ENCODE results near the gene ALK. TPM values are rescaled to one million over a fixed set of nuclear protein-coding genes. Genes with fewer than 3 reads are reported as not detected.
"Not testable (repeated sequence)": the region's sequence is repeated elsewhere in the genome, so short reads cannot be mapped to it uniquely, and the experiment has no call there.

The ALK gene
- total RNA-seq, 1 donor from 2014 or later, result not detected

DNA sequence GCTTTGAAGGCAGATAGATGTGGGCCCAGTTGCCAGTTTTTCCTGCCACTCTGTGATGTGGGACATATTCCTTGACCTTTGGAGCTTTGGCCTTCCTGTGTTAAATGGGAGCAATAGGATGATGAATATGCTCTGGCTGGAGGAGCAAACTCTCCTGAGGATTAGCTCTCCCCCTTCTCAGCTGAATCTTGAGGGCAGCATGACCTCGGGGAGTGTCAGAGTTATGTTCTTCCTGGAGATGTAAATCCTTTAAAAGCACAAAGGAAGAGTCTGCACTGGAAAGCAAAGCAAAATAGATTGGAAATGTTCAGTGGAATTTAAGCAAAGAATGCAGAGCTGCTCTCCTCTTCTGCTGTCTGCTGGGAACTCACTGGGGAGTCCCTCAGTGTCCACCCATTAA, 160.1 kb downstream of the ALK start:
- intact Hi-C loops (cut with micrococcal nuclease), result no loop called here

DNA sequence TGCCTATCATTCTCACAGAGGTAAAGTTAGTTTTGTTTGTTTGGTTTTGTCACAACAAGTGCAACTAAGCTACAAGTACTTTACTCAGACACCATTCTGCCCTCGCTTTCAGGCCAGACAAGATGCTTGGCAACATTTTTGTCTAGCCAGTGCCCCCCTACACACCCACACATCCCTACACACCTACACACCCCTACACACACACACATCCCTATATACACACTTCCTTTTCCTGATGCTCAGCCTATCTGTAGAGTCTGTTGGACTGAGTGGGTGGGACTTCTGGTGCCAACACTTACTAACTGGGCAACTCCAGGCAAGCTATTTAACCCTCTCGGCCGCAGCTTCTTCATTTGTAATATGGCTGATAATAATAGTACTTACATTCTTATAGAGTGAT, 161.4 kb downstream of the ALK start:
- intact Hi-C loops (cut with micrococcal nuclease), result no loop called here

DNA sequence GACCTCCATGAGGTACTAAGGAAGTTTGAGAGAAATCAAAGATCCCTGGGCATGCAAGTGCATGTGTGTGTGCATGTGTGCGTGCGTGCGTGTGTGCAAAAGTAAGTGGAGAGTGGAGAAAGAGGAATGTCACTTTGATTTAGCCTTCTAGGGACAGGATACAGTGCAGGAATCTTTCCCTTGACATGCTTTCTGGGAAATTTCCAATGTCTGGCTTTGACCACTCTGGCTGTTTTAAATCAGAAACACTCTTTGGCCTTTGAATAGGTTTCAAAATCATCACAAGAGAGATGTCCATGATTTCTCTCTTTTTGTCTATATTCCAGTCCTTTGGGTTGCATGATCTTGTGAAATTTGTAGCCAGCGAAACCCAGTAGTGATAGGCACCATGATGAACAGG, 162.0 kb downstream of the ALK start:
- intact Hi-C loops (cut with micrococcal nuclease), result no loop called here

- intact Hi-C loops (cut with micrococcal nuclease), result no loop called here
These were observed 165.6 kb downstream of the ALK start for GRCh38 chr2:29755829-29756228.

DNA sequence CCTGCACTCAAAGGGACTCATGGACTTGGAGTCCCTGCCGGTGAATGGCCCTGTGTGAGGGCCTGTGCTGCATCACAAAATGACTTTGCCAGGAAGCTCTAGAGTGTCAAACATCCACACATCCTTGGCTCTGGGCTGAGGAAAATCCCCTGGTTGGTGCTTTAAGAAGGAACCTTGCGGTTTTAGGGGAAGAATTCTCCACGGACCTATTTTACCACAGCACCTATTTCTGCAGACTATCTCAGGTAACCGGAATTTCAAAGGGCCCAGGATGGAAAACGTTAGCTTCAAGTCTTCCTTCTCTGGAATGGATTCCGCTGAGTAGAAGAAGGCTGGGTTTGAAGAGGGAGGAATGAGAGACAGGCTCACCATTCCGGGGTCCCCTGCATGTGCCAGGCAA, 166.2 kb downstream of the ALK start:
- intact Hi-C loops (cut with micrococcal nuclease), result no loop called here

DNA sequence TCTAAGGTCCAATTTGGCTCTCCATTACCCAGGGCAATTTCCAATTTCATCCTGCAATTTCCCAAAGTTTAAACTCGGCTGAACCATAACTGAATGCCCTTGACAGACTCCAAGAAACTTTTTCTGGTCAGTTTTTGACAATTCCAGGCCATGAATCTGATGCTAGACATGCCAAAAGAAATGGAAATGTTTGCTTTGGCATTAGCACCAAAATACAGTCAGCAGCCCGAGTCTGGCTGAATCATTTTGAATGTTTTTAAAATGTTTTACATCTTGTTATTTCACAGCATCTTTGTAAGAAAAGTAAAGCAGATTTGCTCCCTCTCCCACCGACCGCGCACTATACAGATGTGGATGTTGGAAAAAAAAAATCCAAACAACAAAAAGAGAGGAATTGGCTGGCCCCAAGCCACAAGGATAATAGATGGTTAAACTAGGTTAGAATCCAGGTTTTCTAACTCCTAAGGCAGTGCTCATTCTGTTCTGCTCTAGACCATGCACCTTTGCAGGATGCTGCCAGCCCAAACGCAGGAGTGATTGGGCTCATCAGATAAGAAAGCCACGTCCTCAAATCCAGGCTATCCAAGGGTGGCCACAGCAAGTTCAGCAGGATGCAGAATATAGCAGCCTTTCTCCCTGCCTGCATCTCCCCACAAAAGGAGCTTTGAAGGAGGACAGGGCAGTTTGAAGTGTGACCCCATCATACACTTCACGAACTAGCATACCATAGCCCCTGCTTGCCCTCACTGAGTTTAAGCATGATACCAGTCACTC, 167.5 kb downstream of the ALK start:
- intact Hi-C loops (cut with micrococcal nuclease), result no loop called here

DNA sequence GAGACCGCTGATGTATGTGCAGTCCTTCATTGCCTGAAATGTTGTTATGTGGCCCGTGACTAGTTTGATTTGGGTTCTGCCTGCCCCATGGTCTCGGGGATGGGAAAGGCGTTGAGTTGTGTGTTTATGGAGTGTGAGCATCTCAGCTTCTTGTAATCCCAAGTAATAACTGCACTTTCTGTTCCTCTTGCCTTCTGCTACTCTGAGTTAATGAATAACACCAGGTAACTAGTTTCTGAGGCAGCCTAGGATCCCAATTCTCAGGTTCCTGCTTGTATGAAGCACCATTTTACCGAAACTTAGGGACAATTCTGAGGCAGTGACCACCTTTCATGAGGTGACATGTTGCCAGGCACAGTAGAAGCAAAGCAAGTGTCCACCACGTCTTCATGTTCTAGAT, 170.0 kb downstream of the ALK start:
- intact Hi-C loops (cut with micrococcal nuclease), result no loop called here

DNA sequence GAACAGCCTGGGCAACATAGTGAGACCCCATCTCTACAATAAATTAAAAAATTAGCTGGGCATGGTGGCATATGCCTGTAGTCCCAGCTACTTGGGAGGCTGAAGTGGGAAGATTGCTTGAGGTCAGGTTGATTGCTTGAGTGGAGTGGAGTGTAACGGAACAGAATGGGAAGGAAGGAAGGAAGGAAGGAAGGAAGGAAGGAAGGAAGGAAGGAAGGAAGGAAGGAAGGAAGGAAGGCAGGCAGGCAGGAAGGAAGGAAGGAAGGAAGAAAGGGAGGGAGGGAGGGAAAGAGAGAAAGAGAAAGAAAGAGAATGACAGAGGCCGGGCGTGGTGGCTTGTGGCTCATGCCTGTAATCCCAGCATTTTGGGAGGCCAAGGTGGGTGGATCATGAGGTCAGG, 170.9 kb downstream of the ALK start:
- intact Hi-C loops (cut with micrococcal nuclease), result not testable (repeated sequence)

- intact Hi-C loops (cut with micrococcal nuclease), result no loop called here
These were observed 171.5 kb downstream of the ALK start for GRCh38 chr2:29749843-29750242.

DNA sequence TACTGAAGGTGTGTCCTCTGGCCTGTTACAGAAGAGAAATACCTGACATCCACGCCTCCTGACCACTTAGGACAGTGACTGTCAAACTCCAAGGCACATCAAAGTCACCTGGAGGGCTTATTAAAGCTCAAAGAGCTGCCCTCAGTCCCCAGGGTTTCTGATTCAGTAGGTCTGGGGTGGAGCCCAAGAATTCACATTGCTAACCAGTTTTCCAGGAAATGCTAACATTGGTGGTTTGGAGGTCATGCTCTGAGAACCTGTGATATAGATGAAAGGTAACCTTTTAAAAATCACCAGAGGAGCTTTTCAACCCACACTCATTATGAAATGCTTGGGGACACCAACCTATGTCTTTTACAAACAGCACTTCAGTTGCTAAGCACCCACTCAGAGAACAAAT, 172.3 kb downstream of the ALK start:
- intact Hi-C loops (cut with micrococcal nuclease), result no loop called here

DNA sequence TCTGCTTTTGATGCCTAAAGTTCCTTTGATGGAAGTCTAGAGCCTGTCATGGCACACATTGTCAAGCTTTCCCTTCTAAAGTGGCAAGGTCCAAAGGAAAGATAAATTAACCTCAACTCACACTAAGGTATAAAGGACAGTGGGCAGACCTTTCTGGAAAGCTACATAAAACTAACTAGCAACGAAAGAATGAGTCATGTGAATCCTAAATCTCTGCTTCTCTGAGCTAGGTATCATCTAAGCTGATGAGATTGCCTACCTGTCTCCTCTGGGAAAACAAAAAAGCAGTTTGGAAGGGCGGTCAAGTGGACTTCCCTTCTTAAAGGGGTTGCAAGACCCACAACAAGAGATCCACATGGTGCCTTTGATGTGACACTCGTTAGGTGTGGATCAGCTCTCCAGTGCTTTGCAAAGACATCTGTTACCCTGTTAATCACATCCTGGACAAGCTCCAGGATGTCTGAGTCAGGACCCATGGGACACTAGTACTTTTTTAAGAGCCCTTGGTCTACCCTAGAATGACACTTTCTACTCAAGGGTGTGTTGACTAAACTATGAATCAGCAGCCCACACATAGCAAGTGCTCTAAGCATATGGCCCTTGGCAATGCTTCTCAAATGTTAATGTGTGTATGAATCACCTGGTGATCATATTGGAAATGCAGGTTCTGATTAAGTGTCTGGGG, 173.5 kb downstream of the ALK start:
- intact Hi-C loops (cut with micrococcal nuclease), result no loop called here

- intact Hi-C loops (cut with micrococcal nuclease), result no loop called here
These were observed 176.4 kb downstream of the ALK start for GRCh38 chr2:29744976-29745375.

DNA sequence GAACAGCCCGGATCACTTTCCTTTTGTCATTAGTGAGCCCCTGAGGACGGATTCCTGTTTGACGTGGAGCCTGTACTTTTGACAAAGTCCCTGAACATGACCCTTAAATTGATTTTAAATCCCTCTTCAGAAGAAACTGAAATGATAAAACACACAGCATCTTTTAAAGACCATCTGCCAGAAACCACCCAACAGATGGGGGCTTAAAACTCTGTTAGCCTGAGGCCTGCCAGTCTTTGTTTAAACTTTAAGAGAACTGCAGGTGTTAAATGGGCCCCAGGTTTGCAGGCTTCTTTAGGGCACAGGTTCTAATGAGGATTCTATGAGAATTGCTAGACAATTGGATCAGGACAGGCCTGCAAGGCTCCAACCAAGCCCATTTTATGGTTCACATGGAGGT, 177.9 kb downstream of the ALK start:
- intact Hi-C loops (cut with micrococcal nuclease), result no loop called here

DNA sequence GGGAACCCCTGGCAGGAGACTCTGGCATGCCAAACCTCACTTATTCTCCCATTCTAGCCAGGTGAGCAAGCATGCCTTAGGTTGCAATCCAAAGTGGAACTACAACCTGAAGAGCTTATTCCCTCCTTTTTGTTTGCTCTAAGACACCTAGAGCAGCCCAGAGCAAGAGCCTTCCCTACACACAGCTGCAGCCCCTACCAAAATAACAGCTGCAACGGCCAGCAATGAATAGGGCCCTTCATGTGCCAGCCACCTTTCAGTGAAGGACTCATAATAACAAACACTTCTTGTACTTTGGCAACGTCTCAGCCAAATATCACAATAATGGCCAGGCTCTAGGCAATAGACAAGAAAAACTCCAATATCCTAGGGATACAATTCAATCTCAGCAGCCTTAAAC, 178.7 kb downstream of the ALK start:
- intact Hi-C loops (cut with micrococcal nuclease), result no loop called here

GRCh38 chr2:29741132-29741531, 180.3 kb downstream of the ALK start:
- intact Hi-C loops (cut with micrococcal nuclease), result no loop called here

DNA sequence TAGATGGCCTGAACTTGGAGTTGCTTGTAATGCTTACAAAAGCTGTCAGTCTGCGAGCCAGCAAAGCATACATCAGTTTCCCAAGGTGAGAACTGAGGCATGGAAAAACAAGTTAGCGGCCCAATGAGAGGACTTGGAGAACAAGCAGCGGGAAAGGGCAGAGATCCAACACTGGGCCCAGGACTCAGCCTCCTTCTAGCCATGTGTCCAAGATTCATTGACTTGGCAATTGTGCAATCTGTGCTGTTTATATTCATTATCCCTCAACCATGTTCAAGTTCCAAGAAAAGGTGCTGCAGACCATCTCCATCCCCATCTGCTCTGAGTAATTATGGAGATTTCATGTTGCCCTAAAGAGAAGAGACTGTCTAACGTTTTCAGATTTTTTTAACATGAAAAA, 187.4 kb downstream of the ALK start:
- intact Hi-C loops (cut with micrococcal nuclease), result no loop called here

DNA sequence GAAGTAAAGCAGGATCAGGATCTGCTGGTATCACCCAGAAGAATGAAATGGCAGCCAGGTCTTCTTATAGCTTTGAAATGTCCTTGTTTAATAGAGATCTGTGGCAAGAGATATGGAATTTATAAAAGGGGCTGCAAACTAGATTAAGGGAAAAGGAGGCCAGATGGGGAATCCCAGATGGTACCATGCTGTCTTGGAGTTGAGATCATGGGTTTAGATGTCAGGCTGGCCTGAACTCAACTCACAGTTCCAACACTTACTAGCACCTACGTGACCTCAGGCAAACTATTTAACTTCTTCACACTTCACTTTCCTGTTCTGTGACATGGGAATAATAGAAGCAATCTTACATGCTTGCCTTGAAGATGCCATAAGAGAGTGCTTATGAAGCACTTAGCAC, 188.2 kb downstream of the ALK start:
- intact Hi-C loops (cut with micrococcal nuclease), result no loop called here

- intact Hi-C loops (cut with micrococcal nuclease), result no loop called here
These were observed 189.4 kb downstream of the ALK start for GRCh38 chr2:29731948-29732347.

DNA sequence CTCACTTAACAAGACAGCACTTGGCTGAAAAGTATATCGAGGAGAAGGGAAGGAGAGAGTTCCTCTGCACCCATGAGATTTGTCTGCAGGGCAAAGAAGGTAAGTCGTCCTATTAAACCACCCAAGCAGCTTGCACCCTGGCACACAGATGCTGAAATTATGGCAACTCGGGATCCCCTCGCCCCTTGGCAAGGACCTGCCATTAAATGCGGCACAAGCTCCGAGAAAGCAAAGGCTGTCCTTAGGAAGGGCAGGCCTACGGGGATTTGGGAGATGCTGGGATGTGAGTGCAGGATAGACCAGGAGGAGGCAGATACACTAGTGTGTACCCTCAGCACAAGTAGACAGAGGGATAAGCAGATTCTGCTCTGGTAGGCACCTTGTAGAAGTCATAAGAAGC, 191.5 kb downstream of the ALK start:
- intact Hi-C loops (cut with micrococcal nuclease), result no loop called here

DNA sequence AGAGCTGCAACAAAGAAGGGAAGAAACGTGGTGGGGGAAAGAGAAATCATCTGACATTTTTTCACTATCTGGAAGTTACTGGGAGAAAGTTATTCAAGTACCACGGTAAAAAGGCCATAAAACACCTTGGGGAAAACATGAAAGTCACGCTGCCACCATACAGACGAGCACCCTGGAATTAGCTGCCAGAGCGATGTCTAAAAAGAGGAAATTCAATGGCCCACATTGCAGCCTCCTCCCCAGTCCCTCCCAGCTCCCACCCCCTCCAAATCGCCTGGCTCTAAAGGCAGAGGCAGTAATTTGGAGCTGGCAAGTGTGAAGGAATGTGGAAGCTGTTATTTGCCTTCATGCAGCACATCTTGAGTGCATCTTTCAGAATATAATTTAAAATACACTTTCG, 192.0 kb downstream of the ALK start:
- intact Hi-C loops (cut with micrococcal nuclease), result no loop called here

DNA sequence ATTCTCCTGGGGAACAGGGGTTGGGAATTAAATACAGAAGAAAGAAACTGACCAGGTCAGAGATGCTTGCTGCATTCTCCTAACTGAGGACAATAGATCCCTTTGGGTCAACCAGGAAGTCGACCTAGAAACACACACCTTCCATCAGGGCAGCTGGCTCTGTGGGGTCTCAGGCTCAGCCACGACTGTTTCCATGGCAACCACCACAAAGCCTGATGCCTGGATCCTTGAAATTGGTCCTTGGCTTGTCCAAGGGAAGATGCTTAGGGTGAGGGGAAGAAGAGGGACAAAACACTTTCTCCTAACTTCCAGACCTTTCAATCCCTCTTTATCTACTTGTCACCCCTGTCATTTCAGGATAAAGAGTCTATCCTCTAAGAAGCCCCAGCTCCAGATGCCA, 194.4 kb downstream of the ALK start:
- intact Hi-C loops (cut with micrococcal nuclease), result no loop called here

- intact Hi-C loops (cut with micrococcal nuclease), result no loop called here
These were observed 195.8 kb downstream of the ALK start for GRCh38 chr2:29725610-29726009.

GRCh38 chr2:29724282-29724681, 197.1 kb downstream of the ALK start:
- intact Hi-C loops (cut with micrococcal nuclease), result no loop called here
